GM21825 (cell line): ENCODE data around the gene PPP2R2B.

Source experiments
- ATAC-seq: cut with Tn5 transposase; IDR thresholded peaks from one replicate; pipeline ENCODE4 v1.9.1; 2021; ENCODE audit warnings: mild to moderate bottlenecking, moderate library complexity; ENCODE audit not compliant: unreplicated experiment

The PPP2R2B gene

DNA sequence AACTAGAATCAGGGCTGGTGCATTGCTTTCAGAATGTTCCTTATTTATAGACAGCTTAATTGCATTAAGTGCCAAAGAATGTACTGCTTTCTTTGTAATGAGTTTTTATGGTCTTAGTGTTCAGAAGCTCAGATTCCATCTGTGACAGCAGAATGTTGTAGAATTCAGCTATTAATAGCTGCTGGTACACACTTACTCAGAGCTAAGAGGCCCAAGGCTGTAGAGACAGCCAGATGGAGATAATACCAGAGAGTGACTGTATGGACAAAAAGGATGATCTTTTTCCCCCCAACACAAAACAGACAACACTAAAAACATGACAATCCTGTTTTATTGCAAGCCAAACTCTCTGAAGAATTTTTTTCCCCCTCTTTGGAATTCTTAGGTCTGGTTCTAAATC, 50.2 kb downstream of the PPP2R2B start:
- ATAC-seq, result no peak

DNA sequence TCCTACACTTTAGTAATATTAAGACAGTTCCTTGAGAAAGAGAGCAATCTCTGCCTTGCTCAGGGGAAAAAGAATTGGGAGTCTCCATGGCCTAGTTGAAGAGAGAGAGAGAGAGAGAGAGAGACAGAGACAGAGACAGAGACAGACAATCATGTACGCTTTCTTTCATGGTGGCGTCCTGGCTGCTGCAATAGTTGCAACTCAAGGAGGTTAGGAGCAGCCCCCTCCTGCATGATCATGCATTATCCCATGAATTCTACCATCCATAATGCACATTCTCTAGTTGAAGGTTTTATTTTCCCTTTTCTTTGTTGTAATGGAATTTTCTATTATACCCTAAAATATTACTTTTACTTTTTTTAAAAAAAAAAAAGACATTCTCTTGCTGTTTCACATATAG, 50.7 kb downstream of the PPP2R2B start:
- ATAC-seq, result no peak

DNA sequence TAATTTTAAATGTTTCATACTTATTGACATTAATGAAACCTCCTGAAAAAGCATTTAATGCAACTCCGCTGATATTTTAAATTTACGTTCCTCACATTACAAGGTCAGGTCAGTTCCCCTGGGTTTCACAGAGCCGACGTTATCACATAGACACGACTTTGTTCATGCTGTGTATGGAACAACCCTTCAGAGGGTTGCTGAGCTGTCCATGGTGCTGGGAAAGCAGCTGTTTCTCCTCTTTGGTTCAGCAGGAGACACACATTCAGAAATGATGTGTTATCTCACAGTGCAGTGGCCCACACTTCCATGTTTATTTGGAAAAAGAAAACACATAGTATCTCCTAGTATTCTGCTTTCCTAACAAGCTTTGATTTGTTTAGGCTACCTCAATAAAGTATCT, 53.5 kb downstream of the PPP2R2B start:
- ATAC-seq, result no peak

DNA sequence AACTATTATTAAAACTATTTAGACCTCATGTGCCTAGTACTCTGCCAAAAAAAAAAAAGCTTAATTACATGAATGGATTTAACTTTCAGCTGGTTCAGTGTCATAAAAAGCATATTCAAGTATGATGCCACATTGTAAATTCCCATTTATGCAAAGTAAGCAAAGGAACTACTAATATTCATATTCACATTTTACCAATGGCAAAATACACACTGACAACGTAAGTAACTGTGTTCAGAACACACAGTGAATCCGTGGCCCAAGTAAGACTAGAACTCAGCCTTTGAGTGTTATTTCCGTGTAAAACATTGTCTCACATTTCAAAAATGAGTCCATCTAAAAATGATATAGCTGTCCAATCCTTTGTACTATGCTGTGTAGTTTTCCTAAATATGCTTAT, 56.8 kb downstream of the PPP2R2B start:
- no peak for ATAC-seq

DNA sequence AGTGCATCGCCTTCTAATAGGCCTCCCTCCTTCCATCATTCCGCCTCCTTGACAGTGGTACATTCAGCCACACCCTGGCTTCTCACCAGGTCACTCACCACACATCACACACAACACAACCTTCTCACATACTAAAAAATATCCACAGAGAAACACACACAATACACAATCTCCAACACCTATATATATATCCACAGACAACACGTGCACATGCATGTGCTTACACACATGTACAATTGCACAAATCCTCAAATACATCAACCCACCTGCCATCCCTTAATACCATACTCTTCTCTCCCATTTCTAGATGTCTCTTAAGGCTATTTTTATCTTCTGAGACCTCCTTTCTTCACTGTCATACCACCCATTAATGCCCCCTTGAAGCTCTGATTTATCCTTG, 57.6 kb downstream of the PPP2R2B start:
- ATAC-seq, result no peak

DNA sequence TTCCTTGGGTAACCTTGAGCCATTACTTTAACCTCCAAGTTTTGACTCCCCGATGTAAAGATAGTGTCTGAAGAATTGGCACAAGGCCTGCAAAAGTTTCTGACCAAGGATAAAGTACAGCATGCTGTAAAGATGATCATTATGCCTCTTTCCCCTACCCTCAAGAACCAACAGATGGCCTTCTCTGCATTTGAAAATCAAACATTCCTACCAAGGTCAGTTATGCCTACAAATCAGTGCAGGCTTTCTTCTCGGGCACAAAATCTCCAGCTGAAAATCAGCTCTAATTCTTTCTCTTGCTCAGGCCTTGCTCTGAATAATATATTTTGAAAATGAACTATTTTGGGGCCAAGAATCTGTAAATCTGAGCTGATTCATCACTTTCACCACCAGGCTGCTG, 59.7 kb downstream of the PPP2R2B start:
- ATAC-seq, result no peak

DNA sequence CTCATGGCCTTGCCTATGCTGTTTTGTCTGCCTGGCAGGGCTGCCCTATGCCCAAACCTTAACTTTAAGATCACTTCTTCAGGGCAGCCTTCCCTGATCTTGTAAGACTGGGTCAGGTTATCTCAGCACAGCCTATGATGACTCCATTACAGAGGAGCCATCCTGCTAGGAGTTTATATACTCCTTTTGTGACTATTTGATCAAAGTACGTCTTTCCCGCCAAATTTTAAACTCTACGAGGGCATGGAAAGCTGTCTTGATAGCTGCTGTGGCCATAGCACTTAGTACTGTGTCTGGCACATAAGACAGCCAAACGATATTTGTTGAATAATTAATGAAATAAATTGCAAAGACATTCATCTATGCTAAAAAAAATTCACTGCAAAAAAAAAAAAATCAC, 60.6 kb downstream of the PPP2R2B start:
- no peak for ATAC-seq

DNA sequence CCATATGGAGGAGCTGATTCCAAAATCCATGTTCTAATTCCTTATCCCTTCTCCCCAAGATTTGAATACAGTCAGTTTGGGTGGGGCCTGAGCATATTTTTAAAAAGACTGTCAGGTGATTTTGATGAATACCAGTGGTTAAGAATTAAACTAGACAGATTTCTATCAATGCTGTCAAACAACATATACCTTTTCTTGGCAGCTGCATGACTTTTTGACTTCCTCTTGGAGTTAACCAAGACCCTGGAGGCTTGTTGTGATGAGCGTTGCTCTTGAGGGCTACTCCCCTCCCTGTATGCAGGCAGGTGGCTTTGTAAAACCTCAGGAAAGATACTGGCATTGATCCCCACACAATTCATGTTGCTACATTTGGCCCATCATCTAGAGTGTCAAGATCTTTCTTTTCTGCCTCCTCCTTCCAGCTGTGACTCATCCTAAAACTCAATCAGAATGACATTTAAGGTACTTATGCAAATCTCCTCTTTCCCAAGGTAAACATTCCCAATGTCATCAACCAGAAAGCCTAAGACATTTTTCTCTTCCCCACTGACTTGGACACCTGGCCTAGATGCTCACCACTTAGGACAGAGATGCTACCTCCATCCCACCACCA, 61.7 kb downstream of the PPP2R2B start:
- ATAC-seq, result no peak

DNA sequence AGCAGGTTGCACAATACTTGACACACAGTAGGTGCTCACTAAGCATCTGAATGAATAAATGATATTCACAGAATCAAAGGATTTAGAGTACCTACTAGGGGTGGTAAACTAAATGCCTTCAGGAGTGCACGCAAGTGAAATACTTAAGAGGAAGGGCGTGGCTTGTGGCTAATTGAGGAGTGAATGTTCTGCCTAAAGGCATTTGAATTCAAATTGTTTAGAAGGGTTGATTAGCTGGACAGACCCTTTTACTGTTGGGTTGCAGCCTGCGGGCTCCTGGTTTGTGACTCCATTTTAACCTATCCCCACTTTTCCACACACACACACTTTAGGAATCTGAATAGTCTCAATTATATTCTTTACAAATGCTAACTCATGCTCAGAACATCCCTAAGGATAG, 63.1 kb downstream of the PPP2R2B start:
- no peak for ATAC-seq

DNA sequence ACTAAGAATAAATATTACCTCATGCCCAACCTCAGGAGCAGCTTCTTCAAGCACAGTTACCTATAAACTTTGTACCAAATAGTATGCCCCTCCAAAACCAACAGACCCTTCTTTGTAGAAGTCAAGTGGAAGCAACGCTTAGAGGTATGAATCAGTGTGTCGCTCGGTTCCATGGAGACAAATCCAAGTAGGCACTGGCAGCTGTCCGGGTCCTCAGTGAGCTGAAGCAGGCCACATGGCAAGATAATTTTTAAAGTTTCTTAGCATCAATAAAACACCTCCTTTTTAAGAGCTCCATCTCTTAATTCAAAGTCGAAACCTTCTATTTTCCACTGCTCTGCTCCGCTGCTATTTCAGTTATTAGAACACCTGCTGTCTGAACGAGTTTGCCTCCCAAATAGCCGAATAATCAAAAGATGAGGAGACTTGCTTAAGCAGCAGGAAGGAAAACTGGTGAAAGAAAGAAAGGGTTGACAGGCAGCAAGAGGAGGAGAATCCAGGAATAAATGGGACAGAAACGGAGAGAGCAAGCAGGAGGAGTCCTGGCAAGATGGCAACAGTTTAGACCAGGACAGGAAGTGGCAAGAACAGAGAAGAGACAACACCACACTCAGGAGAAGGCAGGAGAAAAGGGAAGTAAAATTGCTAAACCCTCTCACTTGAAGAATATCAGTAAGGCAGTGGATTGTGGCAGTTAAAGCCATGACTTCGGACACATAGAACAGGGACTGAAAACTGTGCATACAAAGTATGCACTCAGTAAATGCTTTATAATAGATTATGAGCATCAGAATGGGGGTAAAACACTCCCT, 65.0 kb downstream of the PPP2R2B start:
- ATAC-seq, result no peak

DNA sequence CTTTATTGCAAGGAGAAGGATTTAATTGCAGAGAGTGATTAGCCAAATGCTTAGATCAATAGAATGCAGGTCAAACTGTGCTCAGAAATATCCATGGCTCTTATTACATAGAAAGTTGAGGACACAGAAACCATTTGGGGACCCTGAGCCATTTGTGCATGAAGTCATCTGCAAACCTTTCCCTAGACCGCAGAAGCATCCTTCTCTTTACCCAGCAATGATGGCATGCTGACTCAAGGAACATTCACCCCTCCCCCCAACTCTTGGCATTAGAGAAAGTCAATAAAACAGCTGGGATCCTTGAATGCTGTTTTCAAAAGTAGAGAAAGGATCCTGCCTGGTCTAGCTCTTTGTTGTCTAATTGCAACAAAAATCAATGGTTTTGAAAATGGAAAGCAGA, 73.5 kb downstream of the PPP2R2B start:
- no peak for ATAC-seq

DNA sequence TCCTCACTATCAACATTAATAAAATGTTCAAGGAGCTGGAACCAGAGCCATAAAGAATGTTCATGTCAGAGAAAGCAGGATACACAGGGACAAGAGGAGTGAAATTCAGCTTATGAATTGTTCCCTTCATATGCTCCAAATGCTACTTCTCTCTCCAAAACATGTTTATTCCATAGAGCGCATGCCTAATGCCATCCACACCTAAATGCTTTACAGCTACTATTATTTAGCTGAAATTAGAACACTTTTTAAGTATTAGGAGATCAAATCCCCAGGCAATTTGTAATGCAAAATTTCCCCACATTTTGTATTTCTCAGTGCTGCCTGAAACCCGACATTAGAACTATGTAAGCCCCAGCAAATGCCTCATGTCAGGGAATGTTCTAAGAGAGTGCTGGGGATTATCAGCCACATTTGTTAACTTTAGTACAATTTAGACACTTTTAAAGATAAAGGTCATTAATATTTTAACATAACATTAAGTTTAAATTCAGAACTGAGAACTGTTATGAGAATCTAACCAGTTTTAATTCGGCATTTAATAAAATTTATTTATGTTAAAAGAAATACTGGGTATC, 75.5 kb downstream of the PPP2R2B start:
- no peak for ATAC-seq

DNA sequence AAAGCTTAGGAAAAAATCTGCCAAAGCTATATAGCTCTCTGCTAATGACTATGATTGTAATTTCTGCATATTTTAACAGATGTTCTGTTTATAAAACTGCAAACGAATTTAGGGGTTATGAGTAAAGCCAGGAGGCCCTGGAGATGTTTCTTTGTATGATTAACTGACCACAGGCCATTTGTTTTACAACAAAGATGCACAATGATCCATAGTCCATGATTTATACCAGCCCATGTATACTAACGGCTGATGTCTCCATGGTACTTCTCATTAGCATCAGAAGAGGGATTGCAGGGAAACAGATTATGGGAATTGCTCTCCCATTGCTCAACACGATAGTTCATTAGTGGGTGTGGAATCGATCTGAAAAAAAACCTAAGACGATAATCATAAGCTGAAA, 78.9 kb downstream of the PPP2R2B start:
- ATAC-seq, result no peak

DNA sequence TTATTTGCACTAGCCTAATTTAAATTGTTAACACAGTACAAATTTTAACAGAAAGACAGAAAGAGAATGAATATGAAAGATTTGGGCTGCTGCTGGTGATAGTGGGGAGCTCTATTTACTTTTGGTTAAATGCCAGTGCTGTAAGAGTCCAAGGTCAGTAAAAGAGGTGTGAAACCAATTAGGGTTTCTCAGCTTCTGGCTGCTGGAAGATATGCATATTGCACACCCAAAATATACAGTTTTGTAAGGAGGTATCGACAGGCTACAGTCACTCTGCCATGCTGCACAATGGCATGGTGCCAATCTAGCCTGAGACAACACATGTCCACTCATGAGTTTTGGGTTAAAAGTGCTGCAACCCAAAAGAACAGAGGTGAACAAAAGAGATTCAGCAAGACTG, 79.3 kb downstream of the PPP2R2B start:
- no peak for ATAC-seq

DNA sequence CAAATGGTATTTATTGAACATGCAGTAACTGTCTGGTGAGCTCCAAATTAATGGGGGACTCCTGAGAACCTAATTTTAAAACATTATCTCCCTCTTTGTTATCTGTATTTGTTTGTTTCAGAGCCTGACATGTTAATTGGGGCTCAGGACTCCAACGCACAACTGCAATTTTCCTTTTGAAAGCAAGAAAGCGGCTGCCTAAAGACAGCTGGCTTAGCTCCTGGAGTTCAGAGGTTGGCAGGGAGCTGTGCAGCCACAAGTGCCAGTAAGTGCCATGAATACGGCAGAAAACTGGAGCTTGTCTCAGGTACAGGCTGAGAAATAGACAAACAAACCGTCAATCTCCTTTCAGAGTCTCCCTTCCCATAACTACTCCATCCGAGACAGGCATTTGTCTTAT, 80.9 kb downstream of the PPP2R2B start:
- ATAC-seq, result no peak

DNA sequence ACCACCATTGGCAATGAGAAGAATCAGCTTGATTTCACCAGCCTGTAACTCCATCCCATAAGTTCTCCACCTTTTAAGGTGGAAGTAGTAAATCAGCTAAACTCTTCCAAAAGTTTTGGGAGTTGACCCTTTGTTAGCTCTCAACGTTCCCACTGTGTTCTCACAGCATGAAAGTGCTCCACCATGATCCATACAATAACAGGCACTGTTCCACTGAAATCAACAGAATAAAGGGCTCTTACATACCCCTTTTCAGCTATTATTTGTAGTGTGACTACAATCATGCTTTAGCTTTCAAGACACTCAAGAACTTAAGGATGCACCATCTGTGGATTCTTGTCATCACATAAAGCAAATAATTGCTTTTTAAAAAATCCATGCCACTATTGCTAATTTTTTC, 81.6 kb downstream of the PPP2R2B start:
- ATAC-seq, result no peak

DNA sequence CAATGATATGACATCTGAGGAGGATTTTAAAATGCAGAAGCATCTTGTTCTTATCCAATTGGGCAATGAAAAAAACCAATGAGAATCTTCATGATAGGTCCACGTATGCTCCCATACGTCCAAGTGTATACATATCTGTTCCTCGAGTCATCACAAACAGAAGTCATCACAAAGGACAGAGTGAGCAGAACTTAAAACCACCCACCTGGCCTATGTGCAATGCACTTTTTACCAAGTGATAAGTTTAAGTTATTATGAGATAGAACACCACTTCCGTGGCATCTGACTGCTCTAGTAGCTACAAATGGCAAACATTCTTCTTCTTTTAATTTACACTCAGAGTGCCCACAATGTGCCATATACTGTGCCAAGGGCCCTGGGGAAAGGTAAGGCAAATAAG, 82.4 kb downstream of the PPP2R2B start:
- ATAC-seq, result no peak

DNA sequence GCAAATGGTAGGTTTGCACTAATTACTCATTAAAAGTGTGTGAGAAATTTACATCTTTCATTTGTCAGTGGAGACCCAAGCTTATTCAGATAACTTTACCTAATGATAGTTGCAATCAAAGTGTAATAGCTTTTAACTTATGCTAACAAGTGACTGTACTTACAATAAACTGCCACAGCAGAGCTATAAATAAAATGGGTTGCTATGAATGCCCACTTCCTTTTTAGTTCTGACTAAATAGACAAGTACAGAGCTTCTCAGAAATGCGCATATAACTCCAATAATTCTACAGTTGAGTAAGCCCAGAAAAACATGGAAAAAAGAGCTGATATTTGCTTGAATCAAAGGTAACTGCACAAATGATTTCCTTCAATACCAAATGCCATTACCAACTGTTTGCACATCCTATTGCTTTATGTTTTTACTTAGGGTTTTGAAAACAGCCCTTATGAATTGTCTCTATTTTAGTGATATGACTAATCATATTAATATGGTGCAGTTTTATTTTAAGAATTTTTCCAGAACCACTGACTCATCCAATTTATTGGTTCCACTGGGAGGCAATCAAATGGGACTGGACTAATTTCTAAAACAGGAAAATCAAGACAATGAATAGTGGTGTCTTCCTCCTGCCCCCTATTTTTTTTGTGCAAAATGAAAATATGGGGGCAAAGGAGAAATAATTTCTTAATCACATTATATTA, 84.1 kb downstream of the PPP2R2B start:
- no peak for ATAC-seq

DNA sequence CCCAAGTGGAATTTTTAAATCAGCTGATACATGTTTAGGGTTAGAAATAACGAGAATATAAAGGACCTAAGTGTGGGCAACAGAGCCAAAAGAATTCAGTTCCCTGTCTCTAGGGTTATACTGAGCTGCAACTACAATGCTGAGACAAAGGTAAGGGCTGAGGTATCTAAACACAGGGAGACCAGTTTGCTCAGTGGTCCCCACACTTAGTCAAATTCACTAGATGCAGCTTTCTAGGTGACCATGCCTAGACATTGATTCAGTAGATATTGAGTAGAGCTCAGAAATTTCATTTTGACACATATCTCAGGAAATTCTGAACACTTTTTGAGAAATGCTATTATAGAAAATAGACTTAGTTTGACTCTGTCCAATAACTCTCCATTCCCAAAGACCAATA, 84.8 kb downstream of the PPP2R2B start:
- no peak for ATAC-seq

DNA sequence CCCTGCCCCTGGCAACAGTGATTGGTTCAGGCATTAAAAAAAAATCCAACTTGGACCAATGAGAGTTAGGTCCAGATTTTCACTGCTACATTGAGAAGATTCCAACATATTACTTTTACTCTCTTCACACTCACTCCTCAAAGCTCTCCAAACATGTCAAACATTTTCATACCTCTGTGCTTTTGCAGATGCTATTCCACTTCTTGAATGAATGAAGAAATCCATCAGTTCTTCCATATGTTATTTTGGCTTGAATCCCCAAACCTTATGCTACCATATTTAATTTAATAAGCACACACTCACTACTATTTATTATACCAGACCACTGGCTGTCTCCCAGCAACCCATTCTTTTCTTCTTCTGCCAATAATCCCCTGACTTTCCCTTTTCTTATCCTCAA, 87.1 kb downstream of the PPP2R2B start:
- no peak for ATAC-seq

DNA sequence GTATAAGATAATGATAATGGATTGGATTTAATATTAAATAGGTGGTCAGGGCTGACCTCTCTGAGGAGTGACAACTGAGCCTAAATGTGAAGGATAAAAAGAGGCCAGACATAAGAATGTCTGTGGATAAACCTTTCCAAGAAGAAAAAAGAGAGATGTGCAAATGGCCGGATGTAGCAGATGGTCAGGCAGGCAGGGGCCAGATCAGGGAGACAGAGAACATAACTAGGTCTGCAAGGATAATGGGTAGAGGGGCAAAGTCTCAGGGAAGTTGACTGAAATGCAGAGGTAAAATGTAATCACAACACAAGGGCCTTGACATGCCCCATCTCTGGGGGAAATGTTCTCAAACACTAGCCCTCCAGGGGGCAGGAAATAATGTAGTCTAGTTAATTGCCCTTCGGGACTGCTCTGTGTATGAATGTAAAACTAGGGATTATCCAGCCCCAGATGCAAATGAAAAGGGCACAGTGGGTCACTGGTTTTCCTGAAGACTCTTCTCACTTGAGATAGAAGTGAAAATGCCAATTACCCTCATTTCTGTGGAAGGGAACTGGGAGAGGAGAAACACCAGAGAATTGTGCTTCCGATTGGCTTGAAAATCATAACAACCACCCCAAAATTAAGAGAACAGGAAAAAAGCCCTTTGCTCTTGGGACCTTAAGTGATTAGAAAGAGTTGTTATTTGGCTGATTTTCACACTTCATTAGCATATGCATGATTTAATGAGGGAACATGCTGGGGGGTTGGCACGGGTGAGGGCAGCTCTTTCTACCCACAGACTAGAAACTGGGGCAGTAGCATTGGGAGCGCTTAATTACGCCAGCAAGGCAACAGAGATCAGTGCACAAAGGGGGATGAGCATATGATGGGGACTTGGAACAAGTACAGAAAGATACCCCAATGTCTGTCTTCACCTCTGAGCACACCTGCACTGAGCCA, 88.6 kb downstream of the PPP2R2B start:
- no peak for ATAC-seq
